ENCODE measurements around the gene ARL15.

The ARL15 gene

DNA sequence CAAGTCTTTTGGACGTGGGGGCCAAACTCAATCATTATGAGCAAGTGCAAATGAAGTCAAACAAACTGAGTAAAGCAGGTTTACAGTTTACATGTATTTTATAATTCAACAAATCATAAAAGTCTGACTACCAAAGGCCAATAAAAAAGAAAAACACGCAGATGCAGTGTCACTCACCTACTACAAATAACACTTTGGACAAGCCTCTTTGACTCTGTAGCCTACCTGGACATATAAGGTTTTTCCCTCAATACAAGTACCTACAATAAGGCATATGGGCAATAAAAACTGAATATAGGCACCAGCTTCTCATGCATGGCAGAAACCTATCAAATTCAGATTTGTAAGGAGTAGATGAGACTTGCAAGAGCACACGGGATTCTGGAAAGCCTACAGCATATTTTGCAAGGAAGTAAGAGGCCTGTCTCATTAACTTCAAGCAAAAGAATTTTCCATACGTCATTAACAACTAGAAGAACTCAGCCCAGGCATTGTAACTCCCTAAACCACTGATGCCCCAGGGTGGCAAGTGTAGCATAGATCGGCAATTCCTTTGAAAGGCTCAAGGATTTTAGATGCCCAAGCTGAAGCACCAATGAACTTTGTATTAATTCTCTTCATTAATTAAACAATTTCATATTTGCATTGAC, 21.7 kb downstream of the ARL15 start:
- DNase-seq (ENCODE audit: low read depth in 2 of 2, low spot score in 1 of 2): no peak

DNA sequence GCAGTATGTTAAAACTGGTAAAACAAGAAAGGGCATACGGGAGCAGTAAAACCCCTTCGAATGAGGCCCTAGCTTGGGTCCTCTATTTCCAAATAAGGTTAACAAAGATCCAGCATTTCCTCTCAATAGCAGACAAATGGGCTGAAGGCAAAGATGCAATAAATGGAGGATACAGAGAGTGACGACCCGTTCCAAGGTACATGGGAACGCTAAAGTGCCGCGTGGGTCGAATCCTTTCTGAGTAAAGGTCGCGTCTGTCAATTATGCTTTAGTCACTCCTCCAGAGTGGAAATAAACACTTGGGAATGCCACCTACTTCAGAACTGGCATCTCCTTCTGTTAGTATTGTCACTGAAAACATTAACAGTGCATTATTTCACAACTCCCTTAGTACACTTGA, 24.7 kb downstream of the ARL15 start:
- DNase-seq (ENCODE audit: low read depth in 2 of 2, low spot score in 1 of 2): no peak

DNA sequence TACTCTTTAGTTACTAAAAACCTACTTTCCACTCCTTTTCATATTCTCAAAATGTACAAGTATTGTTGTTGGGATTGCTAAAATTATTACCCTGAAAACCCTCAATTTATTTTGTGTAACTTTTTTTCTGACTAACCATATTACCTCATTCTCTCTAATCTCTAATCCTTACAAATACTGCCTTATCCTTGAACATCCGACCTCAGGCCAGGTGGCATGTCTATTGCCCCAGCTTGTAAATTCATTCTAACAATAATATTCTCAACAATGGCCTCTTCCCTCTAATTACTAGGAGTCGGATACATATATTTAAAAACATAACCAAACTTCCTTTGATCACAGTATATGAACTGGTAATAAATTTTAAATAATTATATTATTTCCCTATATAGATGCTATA, 25.8 kb downstream of the ARL15 start:
- no peak for DNase-seq (ENCODE audit: low read depth in 2 of 2, low spot score in 1 of 2)

DNA sequence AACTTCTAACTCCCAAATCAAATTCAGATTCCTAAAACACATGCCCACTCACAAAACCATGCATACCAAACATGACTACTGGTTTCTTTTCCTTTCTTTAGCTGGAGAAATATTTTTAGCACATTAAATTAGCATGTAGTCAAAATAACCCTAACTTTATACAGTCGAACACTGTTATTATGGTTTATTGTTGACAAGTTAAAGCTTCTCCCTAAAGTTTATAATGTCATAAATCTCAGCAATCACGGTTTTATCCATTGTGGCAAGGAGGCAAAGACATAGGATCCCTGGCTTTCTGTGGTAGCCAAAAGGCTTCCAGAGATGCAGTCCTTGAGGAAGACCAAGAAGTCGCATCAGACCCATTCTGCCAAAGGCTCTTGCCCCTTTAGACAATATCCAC, 27.5 kb downstream of the ARL15 start:
- no peak for DNase-seq (ENCODE audit: low read depth in 2 of 2, low spot score in 1 of 2)

DNA sequence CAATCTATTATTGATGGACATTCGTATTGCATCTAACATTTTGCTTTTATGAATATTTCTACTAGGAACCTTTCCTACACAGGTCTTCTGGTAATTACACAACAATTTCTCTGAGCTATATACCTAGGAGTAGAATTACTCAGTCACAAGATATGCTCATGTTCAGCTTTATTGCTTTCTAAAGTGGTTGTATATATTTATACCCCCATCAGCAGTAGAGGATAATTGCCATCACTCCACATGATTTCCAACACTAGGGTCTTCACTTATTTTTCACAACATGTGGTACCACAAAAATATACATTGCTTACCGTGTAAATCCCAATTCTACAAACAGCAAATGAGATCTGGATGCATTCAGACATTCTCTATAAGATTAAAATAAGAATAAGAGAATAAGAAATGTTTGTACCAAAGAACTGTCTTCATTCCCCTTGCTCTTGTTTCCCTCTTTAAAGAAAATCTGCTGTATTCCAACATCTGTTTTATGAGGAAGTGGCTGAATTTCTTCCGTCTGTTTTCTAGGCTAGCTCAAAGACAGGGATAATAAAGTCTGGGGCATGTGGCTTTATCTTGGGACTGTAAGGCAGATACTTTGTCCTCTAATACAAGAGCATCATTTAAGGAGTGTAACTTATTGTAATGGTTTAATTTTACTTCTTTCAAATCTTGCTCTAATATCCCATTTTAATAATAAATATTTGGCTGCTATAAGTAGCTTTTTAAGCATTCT, 28.2 kb downstream of the ARL15 start:
- no peak for DNase-seq (ENCODE audit: low read depth in 2 of 2, low spot score in 1 of 2)

DNA sequence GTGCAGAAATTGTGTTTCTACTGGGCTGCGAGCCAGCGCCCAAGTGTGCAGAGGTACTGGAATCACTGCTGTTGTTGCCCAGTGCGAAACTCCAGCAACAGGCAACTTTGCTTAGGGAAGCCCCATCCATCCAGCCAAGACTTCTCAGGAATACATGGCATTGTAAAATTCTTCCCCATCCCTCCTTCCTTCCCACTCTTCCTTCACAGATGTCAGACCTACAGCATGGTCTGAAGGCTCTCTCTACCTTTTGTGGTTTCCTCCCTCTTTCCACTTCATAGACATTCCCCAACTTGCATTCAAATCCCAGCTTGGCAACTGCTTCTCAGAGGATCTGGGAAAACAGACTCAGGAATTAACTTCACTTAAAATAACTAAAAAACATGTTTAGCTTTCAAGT, 30.4 kb downstream of the ARL15 start:
- no peak for DNase-seq (ENCODE audit: low read depth in 2 of 2, low spot score in 1 of 2)

DNA sequence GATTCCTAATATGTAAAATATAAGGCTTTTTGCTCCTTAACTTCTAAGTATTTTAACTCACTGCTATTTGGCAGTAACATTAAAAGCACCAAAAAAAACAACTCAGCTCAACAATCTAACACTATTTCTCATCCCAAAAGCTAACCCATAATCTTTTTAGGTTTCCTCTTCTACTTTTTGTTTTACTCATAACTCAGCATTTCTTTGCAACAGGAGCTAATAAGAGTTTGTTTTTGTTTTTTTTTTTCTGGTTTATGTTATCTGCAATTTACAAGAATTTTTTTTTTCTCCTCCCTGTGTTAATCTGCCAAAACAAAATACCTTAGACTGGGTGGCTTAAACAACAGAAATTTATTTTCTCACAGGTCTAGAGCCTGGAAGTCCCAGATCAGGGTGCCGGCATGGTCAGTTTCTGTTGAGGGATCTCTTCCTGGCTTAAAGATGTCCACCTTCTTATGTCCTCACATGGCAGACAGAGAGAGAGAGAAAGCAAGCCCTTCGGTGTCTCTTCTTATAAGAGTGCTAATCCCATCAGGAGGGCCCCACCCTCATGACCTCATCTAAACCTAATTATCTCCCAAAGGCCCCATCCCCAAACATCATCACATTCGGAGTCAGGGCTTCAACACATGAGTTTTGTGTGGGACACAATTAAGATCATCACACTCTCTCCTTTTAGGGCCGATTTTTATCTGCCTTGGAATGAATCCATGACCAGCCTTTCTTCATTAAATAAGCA, 31.2 kb downstream of the ARL15 start:
- DNase-seq (ENCODE audit: low read depth in 2 of 2, low spot score in 1 of 2): no peak

DNA sequence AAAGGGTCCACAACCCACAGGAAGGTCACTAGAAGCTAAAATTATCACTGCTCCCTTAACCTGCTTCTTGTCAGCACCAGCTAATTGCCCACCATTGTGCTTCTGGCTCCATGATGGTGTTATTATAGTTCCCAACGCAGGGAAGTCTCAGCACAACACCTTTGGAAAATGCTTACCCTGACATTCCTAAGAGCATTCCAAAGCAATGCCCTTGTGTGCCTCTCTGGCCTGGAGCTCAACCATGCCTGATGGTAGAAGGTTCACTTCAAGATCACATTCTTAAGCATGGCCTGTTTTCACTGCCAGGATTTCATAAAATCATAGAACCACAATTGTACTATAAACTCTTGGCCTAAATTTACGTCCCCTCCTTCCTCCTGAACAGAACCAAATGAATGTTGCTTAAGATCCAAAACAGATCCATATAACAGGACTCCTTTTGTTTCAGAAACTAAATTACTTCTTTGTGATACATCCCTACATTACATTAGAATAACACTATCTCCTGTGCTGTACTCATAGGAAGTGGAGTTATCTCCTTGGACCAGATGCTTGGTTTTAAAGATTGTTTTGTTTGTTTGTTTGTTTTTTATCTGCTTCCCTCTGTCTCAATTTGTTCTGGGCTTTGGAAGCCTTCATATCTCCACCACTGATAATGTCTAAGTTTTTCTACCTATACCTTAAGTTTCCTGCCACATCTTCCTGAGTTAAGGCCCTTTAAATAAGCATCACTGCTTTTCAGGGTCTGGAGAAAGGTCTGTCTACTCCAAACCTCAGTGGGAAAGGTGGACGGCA, 32.1 kb downstream of the ARL15 start:
- DNase-seq (ENCODE audit: low read depth in 2 of 2, low spot score in 1 of 2): no peak

DNA sequence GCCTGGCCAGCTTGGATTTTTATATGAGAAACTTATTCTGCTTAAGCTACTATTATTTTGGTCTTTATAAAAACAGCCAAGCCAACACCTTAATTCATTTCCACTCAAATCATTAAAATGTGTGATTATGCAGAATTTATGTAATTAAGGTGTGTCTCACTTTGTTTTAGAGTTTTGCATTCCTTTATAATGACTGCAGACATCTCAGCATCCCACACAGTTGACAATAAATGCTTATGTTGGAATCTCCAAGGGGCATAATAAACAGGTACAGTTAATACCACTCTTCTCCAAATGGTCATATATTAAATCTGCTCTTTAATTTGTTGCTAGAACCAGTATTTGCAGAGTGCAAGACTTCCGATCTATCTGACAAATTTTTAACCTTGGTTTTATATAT, 34.3 kb downstream of the ARL15 start:
- DNase-seq (ENCODE audit: low read depth in 2 of 2, low spot score in 1 of 2): no peak

DNA sequence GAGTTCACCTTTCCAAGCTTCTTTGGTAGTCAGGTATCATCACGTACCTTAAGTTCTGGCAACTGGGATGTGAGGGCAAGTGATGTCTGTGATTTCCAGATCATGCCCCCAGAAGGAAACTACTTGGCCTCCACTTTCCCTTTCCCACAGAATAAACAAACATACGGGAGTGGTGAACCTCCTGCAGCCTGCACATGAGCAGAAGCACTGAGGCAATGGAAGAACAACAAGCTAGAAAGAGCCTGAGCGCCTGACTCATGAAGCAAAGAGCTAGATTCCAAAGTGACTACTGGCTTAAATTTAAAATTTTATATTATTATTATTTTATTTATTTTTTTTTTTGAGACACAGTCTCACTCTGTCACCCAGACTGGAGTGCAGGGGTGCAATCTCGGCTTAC, 35.0 kb downstream of the ARL15 start:
- DNase-seq (ENCODE audit: low read depth in 2 of 2, low spot score in 1 of 2): no peak

DNA sequence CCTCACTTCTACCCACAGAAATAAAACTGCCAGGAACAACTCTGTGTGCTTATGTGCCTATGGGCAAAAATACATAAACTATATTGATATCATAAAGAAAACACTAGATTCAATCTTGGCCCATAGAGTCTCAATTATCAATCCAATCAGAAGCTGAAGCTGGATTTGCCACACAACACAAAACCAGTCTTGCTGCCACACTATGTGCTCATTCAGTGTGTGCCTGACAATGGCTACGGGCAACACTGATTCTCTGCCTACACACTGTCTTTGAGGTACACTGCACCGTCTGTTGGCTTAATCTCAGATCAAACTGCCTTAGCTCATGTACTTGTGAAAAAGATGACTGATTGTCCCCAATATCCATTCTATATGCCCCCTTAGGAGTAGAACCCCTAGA, 35.4 kb downstream of the ARL15 start:
- DNase-seq (ENCODE audit: low read depth in 2 of 2, low spot score in 1 of 2): no peak

DNA sequence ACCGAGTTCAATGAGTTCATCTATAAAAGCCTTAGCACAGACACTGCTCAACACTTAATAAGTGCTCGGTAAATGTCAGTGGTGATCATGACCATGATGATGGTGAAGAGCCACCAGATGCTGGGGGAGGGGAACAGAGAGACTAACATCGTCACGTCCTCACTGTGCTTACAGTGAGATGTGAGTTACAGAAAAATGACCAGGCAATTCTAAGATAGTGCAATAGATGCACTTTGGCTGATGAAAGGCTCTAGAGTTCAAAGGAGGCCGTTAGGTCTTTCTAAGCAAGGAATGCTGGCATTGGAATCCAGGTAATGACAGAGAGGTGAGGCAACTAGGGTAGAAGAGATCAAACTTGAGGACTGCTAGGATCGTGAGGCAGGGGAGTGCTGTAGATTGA, 36.7 kb downstream of the ARL15 start:
- no peak for DNase-seq (ENCODE audit: low read depth in 2 of 2, low spot score in 1 of 2)

DNA sequence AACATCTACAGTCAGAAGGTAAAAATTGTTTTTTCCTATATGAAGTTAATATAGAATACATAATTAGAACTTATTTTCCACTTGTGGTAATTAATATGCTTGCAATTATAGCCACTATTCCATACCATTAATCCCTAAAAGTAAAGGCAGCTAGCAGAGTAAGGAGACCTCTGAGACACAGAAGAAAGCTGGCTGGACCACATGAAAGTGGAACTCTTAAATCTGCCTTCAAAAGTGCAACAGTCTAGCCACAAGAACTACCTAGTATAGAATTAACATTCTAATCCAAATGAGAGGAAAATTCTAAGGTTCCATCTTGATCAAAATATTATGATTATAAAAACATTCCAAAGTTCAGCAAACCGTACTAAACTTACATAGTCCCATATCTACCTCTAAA, 37.6 kb downstream of the ARL15 start:
- no peak for DNase-seq (ENCODE audit: low read depth in 2 of 2, low spot score in 1 of 2)

DNA sequence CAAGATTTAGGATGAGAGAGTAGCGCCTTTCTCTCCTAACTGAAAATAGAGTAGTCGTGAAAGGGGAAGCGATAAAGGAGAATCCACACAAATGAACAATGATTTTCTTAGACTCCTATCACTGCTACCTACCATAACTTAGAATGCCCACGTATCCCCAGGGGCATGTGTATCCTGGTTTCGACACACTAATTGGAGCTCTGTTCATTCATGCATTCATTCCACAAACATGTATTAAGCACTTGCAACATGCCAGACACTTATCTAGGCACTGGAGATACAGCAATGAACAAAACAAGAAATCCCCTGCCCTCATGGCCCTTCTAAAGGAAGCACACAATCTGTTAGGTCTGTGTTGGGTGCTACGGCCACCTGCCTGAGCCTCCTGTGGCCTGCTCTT, 40.0 kb downstream of the ARL15 start:
- DNase-seq (ENCODE audit: low read depth in 2 of 2, low spot score in 1 of 2): no peak

DNA sequence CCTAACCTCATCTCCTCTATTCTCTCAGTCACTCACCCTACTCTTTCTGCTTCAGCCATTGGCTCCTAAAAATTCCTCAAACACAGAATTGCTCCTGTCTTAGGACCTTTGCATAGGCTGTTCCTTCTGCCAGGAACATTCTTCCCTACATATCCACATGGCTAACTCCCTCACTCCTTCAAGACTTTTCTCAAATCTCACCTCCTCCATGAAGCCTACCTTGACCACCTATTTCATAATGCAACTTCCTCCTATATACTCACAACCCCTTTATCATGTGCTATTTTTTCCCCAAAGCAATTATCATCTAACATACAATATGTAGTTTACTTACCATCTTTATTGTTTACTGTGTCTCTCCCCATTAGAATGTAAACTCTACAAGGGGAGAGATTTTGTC, 45.8 kb downstream of the ARL15 start:
- no peak for DNase-seq (ENCODE audit: low read depth in 2 of 2, low spot score in 1 of 2)

DNA sequence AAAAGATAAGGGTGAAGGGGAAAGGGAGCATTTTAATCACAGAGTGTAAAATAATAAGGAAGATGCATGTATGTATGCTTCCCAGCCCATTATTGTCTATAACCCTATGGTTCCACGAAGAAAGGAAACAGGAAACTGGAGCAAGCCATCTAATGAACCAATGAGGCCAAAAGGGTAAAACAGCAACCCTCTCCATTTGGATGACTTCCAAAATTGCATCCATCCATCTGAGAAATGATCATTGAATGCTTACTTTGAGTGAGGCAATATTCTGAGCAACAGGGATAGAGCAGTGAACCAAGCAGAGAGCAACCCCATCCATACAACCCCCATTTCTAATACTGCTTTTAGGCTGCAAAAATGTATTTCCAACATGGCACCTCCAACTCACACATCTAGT, 46.9 kb downstream of the ARL15 start:
- no peak for DNase-seq (ENCODE audit: low read depth in 2 of 2, low spot score in 1 of 2)

DNA sequence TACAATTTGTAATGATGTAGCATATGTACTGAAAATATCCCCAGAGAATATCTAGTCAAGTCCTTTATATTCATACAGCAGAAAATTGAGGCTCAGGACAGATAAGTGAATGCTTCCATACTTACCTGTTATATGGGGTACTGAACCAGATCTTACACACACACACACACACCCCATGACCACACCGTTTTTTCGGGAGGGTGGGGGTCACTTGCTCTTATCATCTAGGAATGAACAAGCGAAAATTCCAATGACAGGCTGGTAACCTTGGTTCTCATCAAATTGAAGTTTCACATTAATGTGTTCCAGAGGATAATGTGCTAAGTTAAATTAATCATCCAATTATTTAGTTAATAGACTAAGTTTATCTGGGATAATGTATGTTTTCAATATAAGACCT, 48.8 kb downstream of the ARL15 start:
- DNase-seq (ENCODE audit: low read depth in 2 of 2, low spot score in 1 of 2): no peak

DNA sequence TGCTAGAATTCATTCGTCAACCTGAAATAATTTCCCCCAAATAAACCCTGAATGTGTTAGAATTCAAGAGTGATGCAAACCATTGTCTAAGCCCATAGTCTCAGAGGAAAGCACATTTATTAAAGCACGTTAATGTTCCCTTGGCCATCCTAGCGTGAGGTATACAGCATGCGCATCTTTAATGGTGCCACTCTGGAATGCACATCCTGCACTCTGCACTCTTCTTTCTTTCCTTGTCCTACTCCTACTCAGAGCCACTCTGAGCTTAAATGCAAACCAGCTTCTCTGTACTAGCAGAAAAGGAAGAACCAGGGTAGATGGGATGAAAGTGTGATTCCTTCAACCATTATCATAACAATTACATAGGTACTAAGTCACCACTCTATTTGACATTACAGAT, 50.4 kb downstream of the ARL15 start:
- DNase-seq (ENCODE audit: low read depth in 2 of 2, low spot score in 1 of 2): no peak

DNA sequence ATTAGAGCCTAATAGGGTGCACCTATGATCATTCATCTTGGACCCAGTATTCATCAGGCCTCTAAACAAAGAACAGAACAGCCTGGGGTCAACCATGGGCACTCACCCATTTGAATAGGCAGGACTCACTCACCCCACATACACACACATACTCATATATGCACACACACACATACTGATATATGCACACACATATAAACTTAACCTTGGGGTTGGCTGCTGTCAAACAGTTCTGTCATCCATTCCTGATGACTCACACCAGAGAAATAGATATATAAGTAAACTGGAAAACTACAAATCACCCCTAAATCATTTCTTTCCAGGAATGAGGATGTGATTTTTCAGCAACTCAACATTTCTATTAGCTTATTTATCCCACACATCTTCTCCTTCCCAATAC, 51.3 kb downstream of the ARL15 start:
- DNase-seq (ENCODE audit: low read depth in 2 of 2, low spot score in 1 of 2): no peak

DNA sequence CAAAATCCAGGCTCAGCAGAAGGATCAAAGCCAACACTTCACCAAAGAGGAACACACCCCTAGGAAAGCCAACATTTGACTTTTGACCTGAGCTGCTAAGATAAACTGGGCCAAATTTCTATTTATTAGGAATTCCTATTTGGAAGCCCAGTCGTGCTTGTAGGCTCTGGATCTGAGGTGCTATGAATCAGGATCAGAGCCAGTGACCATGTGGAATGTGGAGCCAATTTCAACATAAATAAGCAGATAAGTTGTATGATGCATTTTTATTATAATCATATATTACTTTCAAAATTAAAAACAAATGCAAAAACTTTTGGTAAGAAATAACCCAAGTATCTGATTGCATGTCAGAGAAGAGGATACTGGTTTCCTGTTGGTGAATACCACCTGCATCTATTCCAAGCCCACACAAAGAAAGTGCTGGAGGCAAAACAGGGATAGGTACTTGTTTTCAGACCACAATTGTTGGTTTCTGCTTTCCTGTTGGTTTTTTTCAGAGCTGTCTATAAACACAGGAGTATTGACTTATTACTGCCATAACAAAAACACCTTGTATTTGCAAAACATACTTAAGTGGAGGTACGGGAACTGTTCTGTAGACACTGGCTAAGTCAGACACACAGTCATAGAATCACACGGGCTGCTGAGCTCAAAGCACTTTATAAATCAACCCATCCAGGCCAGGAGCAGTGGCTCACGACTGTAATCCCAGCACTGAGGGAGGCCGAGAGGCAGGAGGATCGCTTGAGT, 52.8 kb downstream of the ARL15 start:
- no peak for DNase-seq (ENCODE audit: low read depth in 2 of 2, low spot score in 1 of 2)
